ENCODE measurements around the gene DRD2.

DNA sequence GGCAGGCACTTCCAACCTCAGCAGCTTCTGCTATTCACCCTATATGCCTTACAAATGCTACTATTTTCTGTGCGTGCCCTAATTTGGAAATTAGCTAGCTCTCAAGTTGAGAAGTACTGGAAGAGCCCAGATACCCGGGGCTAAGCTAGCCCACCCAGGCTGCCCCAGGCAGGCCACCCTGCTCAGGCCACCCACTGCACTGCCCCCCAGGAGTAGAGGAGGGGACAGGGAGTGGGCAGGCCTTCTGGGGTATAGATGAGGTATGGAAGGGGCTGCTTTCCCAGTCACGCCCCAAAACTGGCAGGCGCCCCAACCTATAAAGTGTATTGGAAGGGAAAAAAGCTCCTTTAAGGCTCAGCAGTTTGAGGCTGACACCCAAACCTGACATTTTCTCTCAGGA, 43.5 kb downstream of the DRD2 start:
- TF ChIP-seq CTCF (IDR thresholded peaks at IDR 0.05; ENCODE audit: insufficient read depth, low read length, poor library complexity, severe bottlenecking) (no peak), EZH2phosphoT487 (conservative IDR thresholded peaks at IDR 0.05; ENCODE audit: low read length) (no peak)
